H1 (cell line): ENCODE results near the gene SCMH1. TPM values are rescaled to one million over a fixed set of nuclear protein-coding genes. Genes with fewer than 3 reads are reported as not detected.

ENCODE experiments used
- CTCF ChIA-PET: fragments of 300-600 bp; sonication (Branson Sonifier 250); formaldehyde crosslinking; loops from one replicate; lab custom pipeline; 2021; ENCODE audit not compliant: partially characterized antibody; lab: Charles Lee
- POLR2A ChIA-PET: fragments of 300-600 bp; sonication (Branson Sonifier 250); formaldehyde crosslinking; loops from one replicate; lab custom pipeline; 2021; ENCODE audit warnings: inconsistent platforms; ENCODE audit not compliant: partially characterized antibody; lab: Charles Lee
- DNase-seq, 2 experiments: peaks; one replicate each; pipeline versions ENCODE4 v3.0.0 to v3.0.0-alpha.2; 2010 to 2022; ENCODE audit warnings: low spot score in 2 of 2, low read depth in 1 of 2, mixed read lengths in 1 of 2
- FAIRE-seq: peaks from 2 replicates; lab custom pipeline; 2011; peaks lifted over from hg19 to GRCh38; lab: Jason Lieb, UNC
- H2AFZ ChIP-seq: 2 replicates; pipeline ENCODE4 v1.8.1; 2012; ENCODE audit warnings: low read length, inconsistent platforms
- H2AK5ac ChIP-seq: 2 replicates; pipeline ENCODE4 v1.6.1; 2013; ENCODE audit warnings: low read depth, low read length
- H2BK120ac ChIP-seq: replicated peaks from 2 replicates; pipeline ENCODE3; 2013; ENCODE audit warnings: low read depth, low read length, inconsistent platforms
- H2BK12ac ChIP-seq: 2 replicates; pipeline ENCODE4 v1.6.1; 2013; ENCODE audit warnings: low read depth, low read length
- H2BK15ac ChIP-seq: 2 replicates; pipeline ENCODE4 v1.6.1; 2013; ENCODE audit warnings: low read length
- H2BK20ac ChIP-seq: 2 replicates; pipeline ENCODE4 v1.6.1; 2013; ENCODE audit warnings: low read length
- H2BK5ac ChIP-seq: 2 replicates; pipeline ENCODE4 v1.6.1; 2013; ENCODE audit warnings: low read depth, low read length
- H3K14ac ChIP-seq: 2 replicates; pipeline ENCODE4 v1.6.1; 2013; ENCODE audit warnings: inconsistent platforms; ENCODE audit not compliant: insufficient read length
- H3K18ac ChIP-seq: 2 replicates; pipeline ENCODE4 v1.6.1; 2013; ENCODE audit warnings: low read length; ENCODE audit errors: extremely low read depth
- H3K23ac ChIP-seq: 2 replicates; pipeline ENCODE4 v1.6.1; 2013; ENCODE audit warnings: inconsistent platforms; ENCODE audit not compliant: insufficient read length
- H3K23me2 ChIP-seq: 2 replicates; pipeline ENCODE4 v1.6.1; 2013; ENCODE audit warnings: low read depth, low read length
- H3K27ac ChIP-seq: 2 replicates; pipeline ENCODE4 v1.6.1; 2011; ENCODE audit warnings: low read depth, low read length, inconsistent platforms
- H3K27me3 ChIP-seq, 4 experiments: replicated peaks in 1 of 4; 1 replicate in 1 of 4; 2 replicates in 3 of 4; pipeline versions ENCODE4 v1.6.1 to v1.8.1; 2011 to 2013; ENCODE audit warnings: low read length in 3 of 4, mild to moderate bottlenecking in 3 of 4, inconsistent platforms in 2 of 4, mixed read lengths in 2 of 4, moderate library complexity in 1 of 4; ENCODE audit not compliant: control insufficient read depth in 3 of 4, insufficient read depth in 3 of 4; ENCODE audit errors: extremely low read depth in 1 of 4
- H3K36me3 ChIP-seq, 4 experiments: 2 replicates each; pipeline versions ENCODE4 v1.6.1 to v1.8.1; 2011 to 2013; ENCODE audit warnings: mild to moderate bottlenecking in 4 of 4, low read length in 3 of 4, moderate library complexity in 2 of 4, control low read depth in 1 of 4, inconsistent platforms in 1 of 4; ENCODE audit not compliant: insufficient read depth in 4 of 4, control insufficient read depth in 2 of 4
- H3K4ac ChIP-seq: replicated peaks from 2 replicates; pipeline ENCODE3; 2013; ENCODE audit warnings: low read length, low read depth, mixed read lengths, inconsistent platforms; ENCODE audit not compliant: insufficient read length
- H3K4me1 ChIP-seq, 4 experiments: replicated peaks in 1 of 4; 1 replicate in 1 of 4; 2 replicates in 3 of 4; pipeline versions ENCODE4 v1.6.1 to v1.8.1; 2011 to 2013; ENCODE audit warnings: low read length in 3 of 4, inconsistent platforms in 2 of 4, mixed read lengths in 1 of 4; ENCODE audit not compliant: insufficient read depth in 4 of 4, control insufficient read depth in 3 of 4
- H3K4me2 ChIP-seq, 2 experiments: 2 replicates each; pipeline versions ENCODE4 v1.6.1 to v1.8.1; 2011 to 2013; ENCODE audit warnings: low read depth in 2 of 2, low read length in 2 of 2, control low read depth in 1 of 2, inconsistent platforms in 1 of 2, mild to moderate bottlenecking in 1 of 2; ENCODE audit not compliant: insufficient read depth in 1 of 2
- H3K4me3 ChIP-seq, 4 experiments: fragments of 200-600, 300-600 bp in 1 of 4; sonication (generic), shearing (Covaris generic), sonication (Bioruptor Twin) in 1 of 4; 2 replicates each; pipeline versions ENCODE4 v1.5.1 to v1.8.1; 2011 to 2016; ENCODE audit warnings: low read length in 4 of 4, low read depth in 3 of 4, control low read depth in 2 of 4, inconsistent platforms in 2 of 4, mild to moderate bottlenecking in 2 of 4, mixed read lengths in 1 of 4, moderate library complexity in 1 of 4; ENCODE audit not compliant: insufficient read depth in 2 of 4; ENCODE audit errors: extremely low read depth in 1 of 4
- H3K56ac ChIP-seq: replicated peaks from 2 replicates; pipeline ENCODE3; 2013; ENCODE audit warnings: low read depth, mild to moderate bottlenecking, mixed read lengths, low read length, inconsistent platforms; ENCODE audit not compliant: insufficient read length
- H3K79me1 ChIP-seq: 2 replicates; pipeline ENCODE4 v1.6.1; 2013; ENCODE audit warnings: low read depth, low read length, control low read depth
- H3K79me2 ChIP-seq, 2 experiments: 2 replicates each; pipeline versions ENCODE4 v1.6.1 to v1.8.1; 2012 to 2013; ENCODE audit warnings: low read length in 2 of 2, mild to moderate bottlenecking in 2 of 2, inconsistent platforms in 1 of 2; ENCODE audit not compliant: insufficient read depth in 2 of 2, control insufficient read depth in 1 of 2
- H3K9ac ChIP-seq, 4 experiments: replicated peaks in 1 of 4; 1 replicate in 1 of 4; 2 replicates in 3 of 4; pipeline versions ENCODE4 v1.6.1 to v1.8.1; 2011 to 2013; ENCODE audit warnings: low read depth in 3 of 4, low read length in 3 of 4, control low read depth in 2 of 4, mild to moderate bottlenecking in 2 of 4, moderate library complexity in 2 of 4, inconsistent platforms in 1 of 4; ENCODE audit errors: extremely low read depth in 1 of 4
- H3K9me3 ChIP-seq, 2 experiments: 2 replicates each; pipeline versions ENCODE4 v1.6.1 to v1.8.1; 2012 to 2013; ENCODE audit warnings: mild to moderate bottlenecking in 2 of 2, moderate library complexity in 2 of 2, control low read depth in 1 of 2, inconsistent platforms in 1 of 2, low read depth in 1 of 2, low read length in 1 of 2, mixed read lengths in 1 of 2; ENCODE audit not compliant: insufficient read depth in 2 of 2
- H4K20me1 ChIP-seq, 2 experiments: replicated peaks in 1 of 2; 2 replicates each; pipeline versions ENCODE3 to v1.8.1; 2011 to 2013; ENCODE audit warnings: inconsistent platforms in 2 of 2, low read length in 2 of 2, mild to moderate bottlenecking in 1 of 2; ENCODE audit not compliant: insufficient read depth in 2 of 2, control insufficient read depth in 1 of 2
- H4K5ac ChIP-seq: 2 replicates; pipeline ENCODE4 v1.6.1; 2013; ENCODE audit warnings: low read length, low read depth, mixed read lengths, inconsistent platforms; ENCODE audit not compliant: insufficient read length
- H4K8ac ChIP-seq: 2 replicates; pipeline ENCODE4 v1.8.0; 2013; ENCODE audit warnings: mild to moderate bottlenecking, moderate library complexity, low read length, inconsistent platforms; ENCODE audit not compliant: insufficient read depth; ENCODE audit errors: extremely low read depth
- H4K91ac ChIP-seq: replicated peaks from 2 replicates; pipeline ENCODE3; 2013; ENCODE audit warnings: low read length, mixed read lengths, inconsistent platforms; ENCODE audit not compliant: insufficient read length
- CEBPB ChIP-seq: IDR thresholded peaks from 2 replicates; pipeline ENCODE4 v1.6.1; 2012; ENCODE audit warnings: low read depth, low read length
- CHD1 ChIP-seq: IDR thresholded peaks from 2 replicates; pipeline ENCODE4 v1.6.1; 2012; ENCODE audit warnings: low read depth, low read length, improper control_type of control experiment
- CREB1 ChIP-seq: IDR thresholded peaks from 2 replicates; pipeline ENCODE4 v1.6.1; 2012; ENCODE audit warnings: inconsistent platforms
- EZH2 ChIP-seq: fragments of 200-600 bp; sonication (generic); IDR thresholded peaks from 2 replicates; pipeline ENCODE4 v1.7.1; 2012; ENCODE audit warnings: low read depth, mild to moderate bottlenecking, moderate library complexity, low read length, inconsistent platforms; ENCODE audit not compliant: severe bottlenecking
- GABPA ChIP-seq: IDR thresholded peaks from 2 replicates; pipeline ENCODE4 v1.6.1; 2011; ENCODE audit warnings: mild to moderate bottlenecking, low read length, moderate library complexity, borderline replicate concordance; ENCODE audit not compliant: insufficient read depth
- JUN ChIP-seq: IDR thresholded peaks from 2 replicates; pipeline ENCODE4 v1.6.1; 2011; ENCODE audit warnings: low read depth, mild to moderate bottlenecking, improper control_type of control experiment, low read length
- KDM4A ChIP-seq: IDR thresholded peaks from one replicate; pipeline ENCODE4 v1.7.1; 2012; ENCODE audit warnings: low read depth, mild to moderate bottlenecking, moderate library complexity, low read length, inconsistent platforms; ENCODE audit not compliant: severe bottlenecking
- KDM5A ChIP-seq: fragments of 200-600 bp; IDR thresholded peaks from 2 replicates; pipeline ENCODE4 v1.7.1; 2012; ENCODE audit warnings: mild to moderate bottlenecking, low read length, inconsistent platforms, mixed read lengths
- SP1 ChIP-seq: IDR thresholded peaks from 2 replicates; pipeline ENCODE4 v1.6.1; 2011; ENCODE audit warnings: low read depth, low read length
- SP2 ChIP-seq: IDR thresholded peaks from 2 replicates; pipeline ENCODE4 v1.6.1; 2012; ENCODE audit warnings: mild to moderate bottlenecking, low read length, inconsistent platforms
- SP4 ChIP-seq: IDR thresholded peaks from 2 replicates; pipeline ENCODE4 v1.6.1; 2012; ENCODE audit warnings: low read length, inconsistent platforms
- WGBS, 2 experiments: shearing (Covaris generic) in 1 of 2; methylation state at CpG; one replicate each; pipeline versions ENCODE4 v1.1.6 to v1.1.7; 2013 to 2015; ENCODE audit warnings: low lambda C conversion rate in 2 of 2, mixed read lengths in 2 of 2, inconsistent platforms in 1 of 2, low coverage in 1 of 2, missing lambda C conversion rate in 1 of 2; ENCODE audit not compliant: insufficient replicate concordance in 2 of 2, insufficient coverage in 1 of 2, insufficient read length in 1 of 2; ENCODE audit errors: extremely low coverage in 1 of 2, missing lambda C conversion rate in 1 of 2; 5-methylcytosine and 5-hydroxymethylcytosine counted together
- polyA plus RNA-seq, 7 experiments: library from polyadenylated mRNA; depleted of rRNA in 3 of 7; stranded (reverse) in 5 of 7; unstranded in 2 of 7; fragments of >200 nt in 5 of 7; fragments of 200-250 nt in 2 of 7; gene quantifications; 1 replicate in 5 of 7; 2 replicates in 1 of 7; 4 replicates in 1 of 7; pipeline versions ENCODE4 v1.2.1 to v1.2.3, GENCODE V29; 2011 to 2013; ENCODE audit warnings: missing spikeins in 2 of 7, mixed read lengths in 2 of 7
- total RNA-seq: library from RNA; stranded (reverse); fragmentation: NEBNext Ultra II Directional; extraction: Animal tissue kit (Norgen Biotek cat#: 25700); gene quantifications from 2 replicates; pipeline ENCODE4 v1.2.1, GENCODE V29; 2021
- TF ChIP-seq, protein P1 (sequence below): IDR thresholded peaks from 2 replicates; pipeline ENCODE4 v1.6.1; 2011; ENCODE audit warnings: low read depth, mild to moderate bottlenecking, low read length; ENCODE audit not compliant: insufficient read depth
- TF ChIP-seq, protein P2 (sequence below): IDR thresholded peaks from 2 replicates; pipeline ENCODE4 v1.6.1; 2012; ENCODE audit warnings: inconsistent platforms

The SCMH1 gene
- total and polyA plus RNA-seq, 2 of the 8 experiments (the other 6 are each of a cell fraction or from before 2014, with no cell fraction given) = 16.6 to 30.7 TPM

DNA sequence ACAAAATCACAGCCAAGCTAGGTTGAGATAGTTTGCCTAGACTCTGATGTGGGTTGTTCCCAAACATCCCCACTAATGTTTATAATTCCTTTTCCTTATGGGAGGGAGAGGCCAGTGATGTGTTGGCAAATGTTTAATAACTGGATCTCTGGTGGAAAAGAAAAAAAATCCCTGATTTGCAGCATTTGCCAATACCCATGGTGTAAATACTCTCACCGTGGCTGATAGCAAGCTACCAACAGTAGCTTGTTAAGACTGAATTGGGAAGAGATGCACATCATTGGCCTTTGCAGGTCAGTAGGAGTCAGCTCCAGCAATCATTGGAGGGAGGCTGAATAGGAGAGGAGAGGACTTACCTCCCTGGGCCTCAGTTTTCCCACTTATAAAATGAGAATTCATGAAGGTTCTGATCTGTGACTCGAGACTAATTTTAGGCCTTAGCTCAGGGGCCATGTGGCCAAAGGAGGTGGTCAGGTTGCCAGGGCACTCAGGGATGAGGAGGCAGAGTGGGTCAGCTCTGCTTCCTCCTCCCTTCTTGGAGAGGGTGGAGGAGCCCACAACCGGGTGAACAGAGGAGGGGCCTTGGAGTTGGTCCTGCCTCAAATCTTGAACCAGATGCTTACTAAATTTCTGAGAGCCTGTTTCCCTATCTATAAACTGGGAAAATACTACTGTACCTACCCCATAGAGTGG lies 20.0 kb upstream of the SCMH1 start:
- FAIRE-seq = no peak
- Histone ChIP-seq H3K79me1 (no peaks in the 10 kb centered on the region), H4K5ac (no peak overlapping the region), H4K20me1 (no peaks in the 10 kb centered on the region), H3K4me3 (no peak overlapping the region), H3K4me1 (no peaks in the 10 kb centered on the region), H3K23me2 (no peaks in the 10 kb centered on the region), H3K14ac (no peak overlapping the region), H3K36me3 (no peaks in the 10 kb centered on the region), H2BK5ac (no peak overlapping the region), H2AK5ac (no peak overlapping the region), H2BK20ac (no peak overlapping the region), H3K4me2 (no peak overlapping the region), H2BK120ac (no peak overlapping the region), H3K79me2 (no peaks in the 10 kb centered on the region), H3K9me3 (no peaks in the 10 kb centered on the region), H4K91ac (no peak overlapping the region), H3K23ac (no peak overlapping the region), H4K8ac (no peak overlapping the region), H3K18ac (no peak overlapping the region), H2BK12ac (no peak overlapping the region), H3K56ac (no peak overlapping the region), H3K9ac (no peak overlapping the region), H3K27ac (no peak overlapping the region), H2BK15ac (no peak overlapping the region), H3K27me3 (no peaks in the 10 kb centered on the region), H2AFZ (no peak overlapping the region), H3K4ac (no peak overlapping the region)
- no peak for DNase-seq
- POLR2A ChIA-PET = no interaction called here
- CTCF ChIA-PET = interaction anchor here (0.8 to 2.5 kb wide), 12 partner anchors 11 to 193 kb away, joined by 3 to 10 read pairs (median 4); no protein-coding TSS in a partner anchor
- WGBS, 2 experiments = 86% methylated on average over 3 of the region's 3 CpGs; no CpG with 5 or more reads in 1 of the 2 experiments
- no peak for TF ChIP-seq GABPA
- no peak for TF ChIP-seq EZH2
- TF ChIP-seq, protein P1, sequence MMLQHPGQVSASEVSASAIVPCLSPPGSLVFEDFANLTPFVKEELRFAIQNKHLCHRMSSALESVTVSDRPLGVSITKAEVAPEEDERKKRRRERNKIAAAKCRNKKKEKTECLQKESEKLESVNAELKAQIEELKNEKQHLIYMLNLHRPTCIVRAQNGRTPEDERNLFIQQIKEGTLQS = no peak
- TF ChIP-seq JUN = no peak
- no peak for TF ChIP-seq CREB1
- TF ChIP-seq KDM4A = no peak
- TF ChIP-seq, protein P2, sequence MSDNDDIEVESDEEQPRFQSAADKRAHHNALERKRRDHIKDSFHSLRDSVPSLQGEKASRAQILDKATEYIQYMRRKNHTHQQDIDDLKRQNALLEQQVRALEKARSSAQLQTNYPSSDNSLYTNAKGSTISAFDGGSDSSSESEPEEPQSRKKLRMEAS = no peak
- no peak for TF ChIP-seq CEBPB
- no peak for TF ChIP-seq SP1
- no peak for TF ChIP-seq KDM5A
- no peak for TF ChIP-seq SP2
- no peak for TF ChIP-seq SP4
- no peak for TF ChIP-seq CHD1
